GM10248 (cell line): ENCODE results near the gene CAPN1.

Experiments
- CTCF ChIA-PET: fragments of 300-600 bp; sonication (Branson Sonifier 250); formaldehyde crosslinking; extraction: SDS; loops from one replicate; lab custom pipeline; 2021; ENCODE audit warnings: antibody characterized with exemption; lab: Yijun Ruan, JAX
- POLR2A ChIA-PET: fragments of 350-650 bp; sonication (Branson Sonifier 250); formaldehyde crosslinking; extraction: SDS; loops from one replicate; lab custom pipeline; 2020; ENCODE audit warnings: antibody characterized with exemption; lab: Yijun Ruan, JAX
- DNase-seq: peaks from one replicate; pipeline ENCODE4 v3.0.0; 2012; ENCODE audit errors: extremely low spot score
- CTCF ChIP-seq: IDR thresholded peaks from 2 replicates; pipeline ENCODE4 v1.5.1; 2012; ENCODE audit warnings: mild to moderate bottlenecking, low read depth; ENCODE audit errors: extremely low read depth, missing control alignments, control extremely low read depth

CAPN1 gene

GRCh38 chr11:65183201-65183891 is 1.6 kb downstream of the CAPN1 start:
- no peak for DNase-seq
- POLR2A ChIA-PET = no interaction called here
- no peak for TF ChIP-seq CTCF
- CTCF ChIA-PET = interaction anchor here (1.1 to 4.8 kb wide), 5 partner anchors 20 to 132 kb away, joined by 4 to 48 read pairs (median 11); partner anchors contain the start of genes CDC42EP2 and TM7SF2

DNA sequence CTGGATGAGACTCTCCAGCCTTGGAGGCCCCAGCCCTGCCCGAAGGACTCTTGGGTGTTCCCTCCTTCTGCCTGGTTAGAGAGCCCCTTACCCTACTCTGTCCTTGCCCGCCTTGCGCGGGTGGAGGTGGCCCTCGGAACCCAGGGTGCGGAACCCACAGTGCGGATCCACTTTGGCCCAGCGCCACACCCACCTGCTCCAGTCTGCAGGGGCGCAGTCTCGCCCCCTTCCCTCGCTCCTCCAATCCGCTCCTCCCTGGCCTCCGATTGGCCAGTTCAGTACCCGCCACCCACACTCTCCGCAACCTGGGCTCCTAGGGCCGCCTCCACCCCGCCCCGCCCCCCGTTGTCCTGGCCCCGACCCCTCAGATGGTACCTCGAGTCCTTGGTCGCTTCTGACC is 2.4 kb downstream of the CAPN1 start:
- CTCF ChIA-PET = interaction anchor here (3.2 kb wide), 1 partner anchor 131 kb away, joined by 11 read pairs; the partner anchor contains the start of gene CDC42EP2
- no peak for DNase-seq
- POLR2A ChIA-PET = no interaction called here
- no peak for TF ChIP-seq CTCF

- TF ChIP-seq CTCF = no peak
- CTCF ChIA-PET = interaction anchor here (1.1 to 3.2 kb wide), 5 partner anchors 12 to 171 kb away, joined by 3 to 11 read pairs (median 6); partner anchors contain the start of genes ARL2 and CDC42EP2
These were observed 3.4 kb downstream of the CAPN1 start for GRCh38 chr11:65185171-65185570.

DNA sequence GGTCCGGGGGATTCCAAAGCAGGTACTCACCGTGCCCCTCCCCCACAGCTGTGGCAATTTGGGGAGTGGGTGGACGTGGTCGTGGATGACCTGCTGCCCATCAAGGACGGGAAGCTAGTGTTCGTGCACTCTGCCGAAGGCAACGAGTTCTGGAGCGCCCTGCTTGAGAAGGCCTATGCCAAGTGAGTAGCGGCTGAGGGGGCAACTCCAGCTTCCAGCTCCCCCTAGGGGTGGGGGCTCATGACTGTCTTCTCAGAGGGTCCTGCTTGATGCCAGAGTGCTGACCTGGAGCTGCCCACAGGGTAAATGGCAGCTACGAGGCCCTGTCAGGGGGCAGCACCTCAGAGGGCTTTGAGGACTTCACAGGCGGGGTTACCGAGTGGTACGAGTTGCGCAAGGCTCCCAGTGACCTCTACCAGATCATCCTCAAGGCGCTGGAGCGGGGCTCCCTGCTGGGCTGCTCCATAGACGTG is 4.2 kb downstream of the CAPN1 start:
- no peak for TF ChIP-seq CTCF
- ChIA-PET CTCF (interaction anchor here (0.7 to 3.2 kb wide), 7 partner anchors 11 to 172 kb away, joined by 3 to 11 read pairs (median 4); partner anchors contain the start of genes ARL2 and CDC42EP2), POLR2A (interaction anchor here (0.6 kb wide), 2 partner anchors 49 to 1351 kb away, joined by 3 read pairs; no protein-coding TSS in a partner anchor)
- no peak for DNase-seq

More at GRCh38 chr11:65185171-65185570, 3.4 kb downstream of the CAPN1 start:
- POLR2A ChIA-PET = interaction anchor here (0.6 kb wide), 1 partner anchor 8 kb away, joined by 6 read pairs; no protein-coding TSS in a partner anchor
- DNase-seq = no peak

DNA sequence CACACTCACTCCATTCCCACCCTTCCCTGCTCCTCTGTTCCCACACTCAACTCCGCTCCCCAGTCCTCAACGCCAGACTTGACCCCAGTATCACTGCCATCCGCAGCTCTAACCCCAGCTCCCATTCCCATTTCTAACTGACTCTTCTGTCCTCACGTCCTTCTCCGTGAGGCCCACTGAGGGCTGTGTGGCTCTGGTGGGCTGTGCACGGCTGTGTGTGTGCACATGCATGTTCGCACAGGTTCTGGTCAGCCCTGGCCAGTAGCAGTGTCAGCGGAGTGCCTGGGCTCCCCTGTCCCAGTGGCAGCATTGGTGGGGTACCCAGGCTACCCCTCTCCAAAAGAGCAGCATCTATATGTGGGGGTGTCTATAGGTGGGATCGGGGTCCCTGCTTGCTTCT is 5.0 kb downstream of the CAPN1 start:
- DNase-seq = no peak
- POLR2A ChIA-PET = interaction anchor here (0.6 kb wide), 1 partner anchor 1350 kb away, joined by 3 read pairs; no protein-coding TSS in a partner anchor
- CTCF ChIA-PET = interaction anchor here (0.8 to 3.2 kb wide), 4 partner anchors 10 to 172 kb away, joined by 3 to 11 read pairs (median 5); partner anchors contain the start of genes ARL2 and CDC42EP2
- TF ChIP-seq CTCF = no peak

DNA sequence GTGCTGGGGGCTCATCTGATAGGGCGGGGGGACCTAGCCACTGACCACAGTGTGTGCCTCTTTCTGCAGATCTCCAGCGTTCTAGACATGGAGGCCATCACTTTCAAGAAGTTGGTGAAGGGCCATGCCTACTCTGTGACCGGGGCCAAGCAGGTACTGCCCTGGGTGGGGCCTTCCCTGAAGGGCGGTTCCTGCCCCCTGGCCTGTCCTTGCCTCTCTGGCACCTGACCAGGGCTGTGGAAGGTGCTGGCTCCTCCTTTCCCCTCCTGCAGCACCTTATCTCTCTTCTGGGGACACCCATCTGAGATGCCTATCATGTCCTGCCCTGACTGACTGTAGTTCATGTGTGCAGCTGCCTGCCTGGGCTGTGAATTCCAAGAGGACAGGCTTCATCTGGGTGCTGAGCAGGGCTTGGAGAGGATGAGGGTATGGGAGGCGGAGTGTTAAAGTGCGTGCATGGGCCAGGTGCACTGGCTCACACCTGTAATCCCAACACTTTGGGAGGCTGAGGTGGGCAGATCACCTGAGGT is 5.5 kb downstream of the CAPN1 start:
- ChIA-PET CTCF (interaction anchor here (1.3 to 1.5 kb wide), 2 partner anchors 34 to 38 kb away, joined by 3 read pairs; no protein-coding TSS in a partner anchor), POLR2A (no interaction called here)
- no peak for DNase-seq
- TF ChIP-seq CTCF = no peak
